ENCODE data around the gene ARL15. TPM values are rescaled to one million over a fixed set of nuclear protein-coding genes. Genes with fewer than 3 reads are reported as not detected.

Gene ARL15
- total and polyA plus RNA-seq, 2 of the 8 experiments (the other 6 are each of a cell fraction or from before 2014, with no cell fraction given) = 9.9 to 21.2 TPM

GRCh38 chr5:53892224-53892623, 418.1 kb downstream of the ARL15 start (continued):
- TF ChIP-seq ATF2 (IDR thresholded peaks at IDR 0.05; ENCODE audit: low read length) (no peak), KDM4A (IDR thresholded peaks at IDR 0.05; ENCODE audit: low read depth, low read length, severe bottlenecking) (no peak), FOSL1 (IDR thresholded peaks at IDR 0.05; ENCODE audit: insufficient read depth, low read depth, low read length) (no peak), CBX8 (IDR thresholded peaks at IDR 0.05; ENCODE audit: borderline replicate concordance, low read depth, low read length) (no peak), BCL11A (IDR thresholded peaks at IDR 0.05; ENCODE audit: low read depth in 2 of 2, low read length in 2 of 2) (no peak), MAFK (IDR thresholded peaks at IDR 0.05; ENCODE audit: low read depth, low read length) (no peak)

Measured in H1 (cell line).